ENCODE data around the gene CPNE4.

CPNE4 gene

GRCh38 chr3:131795390-131796090, 239.3 kb downstream of the CPNE4 start:
- no peak for DNase-seq

GRCh38 chr3:131794766-131795388, 239.9 kb downstream of the CPNE4 start:
- DNase-seq, result no peak

GRCh38 chr3:131793870-131794269, 240.9 kb downstream of the CPNE4 start:
- DNase-seq, result no peak

GRCh38 chr3:131789188-131789587, 245.6 kb downstream of the CPNE4 start:
- no peak for DNase-seq

GRCh38 chr3:131786386-131786785, 248.4 kb downstream of the CPNE4 start:
- DNase-seq, result no peak

GRCh38 chr3:131782751-131783150, 252.1 kb downstream of the CPNE4 start:
- no peak for DNase-seq

GRCh38 chr3:131778526-131778925, 256.3 kb downstream of the CPNE4 start:
- DNase-seq, result no peak

GRCh38 chr3:131775650-131776049, 259.2 kb downstream of the CPNE4 start:
- no peak for DNase-seq

- no peak for DNase-seq
Observed at GRCh38 chr3:131772269-131773026, 262.4 kb downstream of the CPNE4 start.

- no peak for DNase-seq
Observed at GRCh38 chr3:131762981-131763564, 271.7 kb downstream of the CPNE4 start.

- DNase-seq, result no peak
Observed at GRCh38 chr3:131756405-131756804, 278.4 kb downstream of the CPNE4 start.

- no peak for DNase-seq
Observed at GRCh38 chr3:131755380-131755779, 279.4 kb downstream of the CPNE4 start.

GRCh38 chr3:131750256-131750655, 284.6 kb downstream of the CPNE4 start:
- DNase-seq, result no peak

GRCh38 chr3:131749826-131750225, 285.0 kb downstream of the CPNE4 start:
- no peak for DNase-seq

- DNase-seq, result no peak
Observed at GRCh38 chr3:131747466-131747865, 287.3 kb downstream of the CPNE4 start.

- DNase-seq, result no peak
Observed at GRCh38 chr3:131744765-131745164, 290.0 kb downstream of the CPNE4 start.

GRCh38 chr3:131743126-131743525, 291.7 kb downstream of the CPNE4 start:
- no peak for DNase-seq

- DNase-seq, result no peak
Observed at GRCh38 chr3:131739211-131739610, 295.6 kb downstream of the CPNE4 start.

- DNase-seq, result no peak
Observed at GRCh38 chr3:131738095-131738494, 296.7 kb downstream of the CPNE4 start.

- no peak for DNase-seq
Observed at GRCh38 chr3:131735544-131735943, 299.3 kb downstream of the CPNE4 start.

- DNase-seq, result no peak
Observed at GRCh38 chr3:131735116-131735515, 299.7 kb downstream of the CPNE4 start.

GRCh38 chr3:131733086-131733841, 301.6 kb downstream of the CPNE4 start:
- no peak for DNase-seq

GRCh38 chr3:131731709-131732108, 303.1 kb downstream of the CPNE4 start:
- DNase-seq, result no peak

All from activated CD4-positive, alpha-beta T cell treated with anti-CD3 and anti-CD28 coated beads for 1 hour (primary cell).